Mammary epithelial cell (primary cell): ENCODE results near the gene FAXC.

ENCODE experiments used
- EZH2 ChIP-seq: IDR thresholded peaks from 2 replicates; pipeline ENCODE4 v1.6.1; 2012; ENCODE audit warnings: low read length, inconsistent platforms, borderline replicate concordance
- TF ChIP-seq, protein P1 (sequence below), 2 donors: IDR thresholded peaks in 1 of 2; conservative IDR thresholded peaks in 1 of 2; 2 replicates each; pipeline ENCODE4 v1.5.1; 2011 to 2012; ENCODE audit warnings: inconsistent platforms in 2 of 2, low read length in 2 of 2, mild to moderate bottlenecking in 2 of 2, control low read depth in 1 of 2, low read depth in 1 of 2; ENCODE audit not compliant: insufficient read depth in 1 of 2; ENCODE audit errors: extremely low read depth in 1 of 2

DNA sequence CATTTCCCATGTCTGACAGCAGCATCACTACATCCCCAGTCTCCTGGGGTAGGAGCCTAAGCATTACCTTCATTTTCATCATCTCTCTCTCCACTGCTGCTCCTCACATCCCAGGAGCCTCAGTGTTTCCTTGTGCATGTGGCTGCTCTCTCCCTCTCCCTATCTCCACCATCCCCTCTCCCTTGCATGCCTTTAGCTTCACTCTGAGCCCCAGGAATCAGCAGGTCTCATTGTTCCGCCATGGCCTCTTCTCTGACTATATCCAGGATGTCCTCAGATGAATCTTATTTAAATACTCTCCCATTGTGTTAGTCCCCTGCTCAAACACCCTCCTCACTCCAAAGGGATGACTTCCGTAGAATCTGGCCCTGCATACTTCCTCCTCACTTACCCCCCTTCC, 79.4 kb downstream of the FAXC start:
- no peak for TF ChIP-seq EZH2
- TF ChIP-seq, protein P1, sequence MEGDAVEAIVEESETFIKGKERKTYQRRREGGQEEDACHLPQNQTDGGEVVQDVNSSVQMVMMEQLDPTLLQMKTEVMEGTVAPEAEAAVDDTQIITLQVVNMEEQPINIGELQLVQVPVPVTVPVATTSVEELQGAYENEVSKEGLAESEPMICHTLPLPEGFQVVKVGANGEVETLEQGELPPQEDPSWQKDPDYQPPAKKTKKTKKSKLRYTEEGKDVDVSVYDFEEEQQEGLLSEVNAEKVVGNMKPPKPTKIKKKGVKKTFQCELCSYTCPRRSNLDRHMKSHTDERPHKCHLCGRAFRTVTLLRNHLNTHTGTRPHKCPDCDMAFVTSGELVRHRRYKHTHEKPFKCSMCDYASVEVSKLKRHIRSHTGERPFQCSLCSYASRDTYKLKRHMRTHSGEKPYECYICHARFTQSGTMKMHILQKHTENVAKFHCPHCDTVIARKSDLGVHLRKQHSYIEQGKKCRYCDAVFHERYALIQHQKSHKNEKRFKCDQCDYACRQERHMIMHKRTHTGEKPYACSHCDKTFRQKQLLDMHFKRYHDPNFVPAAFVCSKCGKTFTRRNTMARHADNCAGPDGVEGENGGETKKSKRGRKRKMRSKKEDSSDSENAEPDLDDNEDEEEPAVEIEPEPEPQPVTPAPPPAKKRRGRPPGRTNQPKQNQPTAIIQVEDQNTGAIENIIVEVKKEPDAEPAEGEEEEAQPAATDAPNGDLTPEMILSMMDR (conservative IDR thresholded peaks at IDR 0.05 in 1 of 2, IDR thresholded peaks at IDR 0.05 in 1 of 2; ENCODE audit: extremely low read depth in 1 of 2, insufficient read depth in 1 of 2, low read depth in 1 of 2, low read length in 2 of 2), result no peak
